Skin epidermis (tissue), 12 donors: Measurements from ENCODE around the gene NAT8L.

Experiments used
- H3K27ac ChIP-seq, 21 experiments: fragments of 200-600 bp; sonication (generic) in 11 of 21; one replicate each; pipeline ENCODE4 v1.5.0; 2020; ENCODE audit warnings: mild to moderate bottlenecking in 3 of 21, inconsistent platforms in 2 of 21, moderate library complexity in 2 of 21
- H3K4me3 ChIP-seq, 7 experiments: fragments of 200-600 bp; sonication (generic) in 2 of 7; one replicate each; pipeline ENCODE4 v1.5.0; 2020; ENCODE audit warnings: inconsistent platforms in 2 of 7, mild to moderate bottlenecking in 2 of 7, moderate library complexity in 1 of 7

The NAT8L gene

GRCh38 chr4:2071912-2072867 lies 13.1 kb downstream of the NAT8L start:
- Histone ChIP-seq H3K27ac (no peak overlapping the region), H3K4me3 (no peak overlapping the region)

- Histone ChIP-seq H3K27ac (no peak overlapping the region), H3K4me3 (no peak overlapping the region)
These were observed 14.1 kb downstream of the NAT8L start for GRCh38 chr4:2072971-2073807.

- no peak overlapping the region for H3K27ac ChIP-seq
- H3K4me3 ChIP-seq: no peak overlapping the region
These were observed 14.8 kb downstream of the NAT8L start for GRCh38 chr4:2073808-2074481.

- Histone ChIP-seq H3K4me3 (no peak overlapping the region), H3K27ac (no peak overlapping the region)
These were observed 15.5 kb downstream of the NAT8L start for GRCh38 chr4:2074588-2074987.

- Histone ChIP-seq H3K27ac (no peak overlapping the region), H3K4me3 (no peak overlapping the region)
These were observed 16.3 kb downstream of the NAT8L start for GRCh38 chr4:2075171-2075986.

GRCh38 chr4:2075987-2076907 lies 17.1 kb downstream of the NAT8L start:
- Histone ChIP-seq H3K27ac (no peak overlapping the region), H3K4me3 (no peak overlapping the region)

GRCh38 chr4:2076908-2077536 lies 17.9 kb downstream of the NAT8L start:
- H3K4me3 ChIP-seq: no peak overlapping the region
- no peak overlapping the region for H3K27ac ChIP-seq

DNA sequence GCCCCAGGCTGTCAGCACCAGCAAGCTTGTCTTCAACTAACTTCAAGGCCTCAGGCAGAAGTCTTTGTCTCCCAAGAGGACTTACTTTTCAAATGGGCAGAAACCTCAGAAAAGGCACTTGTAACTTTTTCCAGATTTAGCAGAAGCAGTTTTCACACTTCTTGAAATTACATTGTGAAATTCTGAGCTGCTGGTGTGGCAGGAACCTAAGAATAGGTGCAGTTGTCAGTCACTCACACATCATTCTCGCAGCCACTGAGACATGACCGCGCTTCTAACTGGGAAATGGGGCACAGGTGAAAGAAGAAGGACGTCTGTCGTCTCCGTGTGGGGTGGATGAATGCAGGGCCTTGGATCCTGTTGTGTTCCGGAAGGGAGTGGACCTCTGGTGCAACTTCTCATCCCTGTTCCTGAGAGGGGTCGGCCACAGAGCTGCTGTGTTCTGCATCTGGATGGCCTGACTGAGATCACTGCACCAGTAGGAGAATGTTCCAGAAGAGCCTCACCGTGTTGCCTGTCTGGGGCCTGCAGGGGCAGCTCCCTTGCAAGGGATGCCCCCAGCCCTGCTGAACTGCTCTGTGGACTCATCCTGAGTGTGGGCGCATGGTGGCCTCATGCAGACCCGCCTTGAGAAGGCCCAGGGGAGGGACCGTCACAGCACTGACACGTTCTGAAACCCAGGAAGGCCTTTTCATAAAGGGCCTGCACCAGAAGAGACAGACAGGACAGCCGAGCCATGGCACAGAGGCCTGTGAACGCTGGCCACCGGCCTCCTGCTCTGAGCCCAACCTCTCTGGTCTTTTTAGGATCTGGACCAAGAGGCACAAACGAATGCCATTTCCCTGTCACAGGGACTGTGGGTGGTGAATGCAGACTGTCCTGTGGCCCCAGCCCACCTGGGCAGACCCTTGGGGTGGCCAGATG lies 18.7 kb downstream of the NAT8L start:
- H3K27ac ChIP-seq: no peak overlapping the region

GRCh38 chr4:2078584-2078983 lies 19.5 kb downstream of the NAT8L start:
- no peak overlapping the region for H3K27ac ChIP-seq
- no peak overlapping the region for H3K4me3 ChIP-seq

More for the DNA sequence above, 18.7 kb downstream of the NAT8L start:
- no peak overlapping the region for H3K4me3 ChIP-seq

DNA sequence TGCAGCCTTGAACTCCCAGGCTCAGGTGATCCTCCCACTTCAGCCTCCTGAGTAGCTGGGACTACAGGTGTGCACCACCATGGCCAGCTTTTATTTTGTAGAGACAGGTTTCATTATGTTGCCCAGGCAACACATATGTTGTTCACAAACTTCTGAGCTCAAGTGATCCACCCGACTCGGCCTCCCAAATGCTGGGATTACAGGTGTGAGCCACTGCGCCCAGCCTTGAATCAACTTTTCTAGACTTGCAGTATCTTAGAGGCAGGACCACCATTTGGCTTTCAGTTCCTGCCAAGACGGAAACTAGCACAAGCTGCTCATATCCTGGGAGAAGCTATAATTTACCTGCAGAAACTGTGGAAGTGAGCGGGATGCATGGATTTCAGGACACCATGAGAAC lies 19.9 kb downstream of the NAT8L start:
- Histone ChIP-seq H3K27ac (no peak overlapping the region), H3K4me3 (no peak overlapping the region)

DNA sequence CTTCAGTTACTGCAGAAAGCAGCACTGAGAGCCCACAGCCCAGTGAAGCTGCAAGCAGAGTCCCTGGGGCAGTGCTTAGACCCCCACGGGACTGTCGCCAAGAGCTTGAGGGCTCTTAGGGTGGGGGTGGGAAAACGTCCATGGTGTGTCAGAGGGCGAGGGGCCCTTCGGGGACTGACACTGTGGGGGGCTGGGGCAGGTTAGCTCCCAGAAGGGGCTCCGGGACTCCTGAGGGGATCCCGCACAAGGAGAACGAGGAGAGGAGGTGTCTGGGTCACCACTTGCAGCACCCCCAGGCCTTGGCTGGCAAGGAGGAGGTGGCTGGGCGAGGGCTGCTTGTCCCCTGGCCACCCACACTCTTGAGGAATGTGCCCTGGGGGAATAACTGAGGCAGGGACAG lies 20.8 kb downstream of the NAT8L start:
- Histone ChIP-seq H3K4me3 (no peak overlapping the region), H3K27ac (no peak overlapping the region)

GRCh38 chr4:2080429-2081300 lies 21.5 kb downstream of the NAT8L start:
- Histone ChIP-seq H3K4me3 (no peak overlapping the region), H3K27ac (no peak overlapping the region)

- Histone ChIP-seq H3K4me3 (no peak overlapping the region), H3K27ac (no peak overlapping the region)
These were observed 22.4 kb downstream of the NAT8L start for GRCh38 chr4:2081540-2081939.

DNA sequence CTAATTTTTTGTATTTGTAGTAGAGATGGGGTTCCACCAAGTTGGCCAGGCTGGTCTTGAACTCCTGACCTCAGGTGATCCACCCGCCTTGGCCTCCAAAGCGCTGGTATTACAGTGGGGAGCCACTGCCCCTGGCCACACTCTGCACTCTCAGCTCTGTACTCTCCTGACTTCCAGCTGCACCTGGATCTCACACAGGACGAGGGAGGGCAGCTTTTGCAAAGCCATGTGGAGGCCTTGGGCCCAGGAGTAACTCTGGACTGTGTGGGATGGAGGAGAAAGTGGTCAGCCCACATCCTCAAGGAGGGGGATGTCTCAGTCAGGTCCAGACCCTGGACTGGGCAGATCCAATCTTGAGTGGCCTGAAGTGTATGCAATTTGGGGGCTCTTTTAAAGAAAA lies 23.0 kb downstream of the NAT8L start:
- Histone ChIP-seq H3K27ac (no peak overlapping the region), H3K4me3 (no peak overlapping the region)

GRCh38 chr4:2082627-2083026 lies 23.5 kb downstream of the NAT8L start:
- H3K4me3 ChIP-seq: no peak overlapping the region

More at GRCh38 chr4:2082627-2083026, 23.5 kb downstream of the NAT8L start:
- no peak overlapping the region for H3K27ac ChIP-seq
